HG02938 (cell line): ENCODE results near the gene PLEKHA5.
"Not testable (repeated sequence)": the region's sequence is repeated elsewhere in the genome, so short reads cannot be mapped to it uniquely, and the experiment has no call there.

ENCODE experiments used
- ATAC-seq: cut with Tn5 transposase; IDR thresholded peaks from one replicate; pipeline ENCODE4 v1.9.1; 2021; ENCODE audit warnings: mild to moderate bottlenecking, moderate library complexity; ENCODE audit not compliant: unreplicated experiment

The PLEKHA5 gene

DNA sequence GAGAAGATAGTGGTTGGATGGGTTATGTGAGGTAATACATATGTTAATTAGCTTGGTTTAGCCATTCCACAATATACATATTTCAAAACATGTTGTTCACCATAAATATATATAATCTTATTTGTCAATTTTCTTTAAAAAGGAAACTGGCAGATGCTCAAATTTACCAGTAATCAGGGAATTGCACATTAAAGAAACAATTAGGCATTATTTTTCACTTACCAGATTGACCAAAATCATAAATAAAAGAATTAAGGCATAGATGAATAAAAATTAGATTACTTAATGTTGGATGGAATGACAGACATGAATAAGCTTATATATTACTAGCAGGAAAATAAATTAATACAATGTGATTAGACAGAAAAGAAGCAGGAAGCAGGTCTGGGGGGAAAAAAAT is 147.2 kb downstream of the PLEKHA5 start:
- ATAC-seq: no peak

DNA sequence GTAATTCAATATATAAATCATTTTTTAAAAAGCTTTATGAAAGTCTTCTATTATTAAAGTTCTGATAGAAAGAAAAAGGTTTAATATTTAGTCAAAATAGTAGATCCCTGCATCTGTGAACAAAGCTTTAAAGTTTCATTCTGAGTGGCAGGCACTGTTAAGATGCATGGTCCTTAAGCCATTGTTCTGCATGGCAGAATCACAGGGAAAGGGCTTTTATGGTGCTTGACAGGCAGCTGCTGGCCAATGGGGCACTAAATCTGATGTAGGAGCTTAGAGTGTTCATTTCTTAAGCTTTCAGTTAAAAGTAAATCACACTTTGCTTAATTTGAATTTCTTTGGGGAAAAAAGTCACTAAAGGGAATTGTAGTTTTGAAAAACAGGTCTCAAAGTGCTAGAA is 148.2 kb downstream of the PLEKHA5 start:
- ATAC-seq: no peak

DNA sequence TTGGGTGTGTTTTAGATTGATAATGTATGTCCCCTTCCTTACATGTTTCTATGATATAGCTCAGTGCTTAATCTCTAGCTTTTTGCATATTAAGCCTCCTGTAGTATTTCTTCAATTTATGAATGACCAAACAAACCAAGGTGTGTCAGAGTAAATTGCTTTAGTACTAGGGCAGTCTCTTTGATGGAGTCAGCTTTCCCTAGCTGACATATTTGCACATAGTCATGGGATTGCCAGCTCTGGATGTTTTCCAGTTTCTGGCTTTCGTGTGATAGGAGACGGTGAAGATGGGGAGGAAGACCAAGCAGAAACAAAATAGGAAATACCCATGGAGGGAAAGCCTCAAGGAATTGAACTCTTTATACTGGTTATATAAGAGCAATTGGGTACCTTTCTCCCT is 148.9 kb downstream of the PLEKHA5 start:
- no peak for ATAC-seq

DNA sequence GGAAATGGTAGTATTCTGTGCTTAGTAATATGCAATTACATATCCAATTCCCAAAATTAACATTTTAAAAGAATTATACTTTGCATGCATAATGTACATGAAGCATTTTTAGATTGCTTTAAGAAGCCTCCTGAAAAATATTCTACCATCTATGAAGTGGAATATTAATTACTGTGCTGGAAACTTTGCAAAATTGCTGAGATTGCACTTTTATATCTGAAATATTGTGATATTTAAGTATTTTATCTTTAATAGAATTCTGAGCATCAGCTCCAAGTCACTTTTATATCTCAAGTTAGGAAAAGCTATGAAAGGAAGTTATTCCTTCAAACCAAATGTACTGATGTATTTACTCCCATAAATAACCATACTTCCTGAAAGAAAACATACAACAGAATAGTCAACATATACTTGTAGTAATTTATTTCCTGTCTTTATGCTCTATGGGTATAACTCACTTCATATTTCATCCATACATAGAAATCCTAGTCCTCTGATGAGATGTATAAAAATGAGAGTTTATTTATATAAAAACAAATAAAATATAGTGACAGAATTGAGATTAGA is 152.7 kb downstream of the PLEKHA5 start:
- no peak for ATAC-seq

DNA sequence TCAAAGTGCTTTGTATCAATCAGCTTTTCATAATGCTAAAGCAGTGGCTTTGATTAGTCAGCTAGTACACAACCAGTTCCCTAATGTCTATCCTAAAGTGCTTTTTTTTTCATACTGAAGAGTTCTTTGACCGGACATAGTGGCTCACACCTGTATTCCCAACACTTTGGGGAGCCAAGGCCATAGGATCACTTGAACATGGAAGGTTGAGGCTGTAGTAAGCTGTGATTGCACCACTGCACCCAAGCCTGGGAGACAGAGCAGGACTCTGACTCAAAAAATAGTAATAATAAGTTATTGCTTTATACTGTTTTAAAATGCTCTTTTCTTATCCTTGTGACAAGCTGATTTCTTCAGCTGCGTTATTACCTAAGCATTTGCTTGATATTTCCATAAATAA is 155.1 kb downstream of the PLEKHA5 start:
- ATAC-seq: no peak

DNA sequence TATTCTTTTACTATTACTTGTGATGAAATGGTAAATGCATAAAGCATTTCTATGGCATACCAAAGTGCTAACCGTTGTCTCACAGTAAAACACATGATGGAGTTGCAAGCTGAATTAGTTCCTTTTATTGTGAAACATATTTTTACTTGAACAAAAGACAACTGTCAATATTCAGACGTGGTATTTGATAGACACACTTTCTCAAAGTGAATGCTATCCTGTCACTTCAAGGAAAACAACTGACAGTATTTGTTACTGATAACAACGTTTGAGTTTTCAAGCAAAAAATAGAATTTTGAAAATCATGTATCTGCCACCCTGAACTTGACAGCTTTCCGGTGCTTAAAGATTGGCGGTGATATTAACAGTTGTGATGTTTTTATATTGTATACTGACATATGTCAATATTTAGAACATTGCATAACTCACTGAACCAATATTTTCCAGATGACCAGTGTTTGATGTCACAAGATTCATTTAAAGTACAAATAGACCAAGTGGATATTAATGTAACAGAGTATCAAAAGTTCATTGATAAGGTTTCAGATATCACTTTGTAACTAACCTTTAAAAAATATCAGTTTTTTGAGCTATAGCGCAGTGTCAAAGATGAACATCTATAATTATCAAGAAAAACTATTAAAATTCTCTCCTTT is 156.4 kb downstream of the PLEKHA5 start:
- no peak for ATAC-seq

DNA sequence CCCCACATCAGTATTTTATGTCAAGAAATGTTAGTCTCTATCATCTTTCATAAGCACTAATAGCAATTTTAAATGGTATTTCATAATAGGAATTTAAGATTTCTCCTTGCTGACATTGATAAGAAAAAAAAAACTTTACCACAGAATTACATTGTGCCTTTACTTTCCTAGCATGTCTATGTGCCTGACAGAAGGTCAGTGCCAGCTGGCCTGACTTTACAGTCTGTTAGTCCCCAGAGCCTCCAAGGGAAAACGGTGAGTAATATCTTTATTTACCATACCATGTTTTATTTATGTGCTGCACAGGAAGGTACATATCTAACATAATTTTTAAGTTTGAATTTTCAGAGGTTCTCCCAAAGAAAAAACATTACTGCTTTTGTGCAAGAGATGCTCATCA is 157.8 kb downstream of the PLEKHA5 start:
- no peak for ATAC-seq

DNA sequence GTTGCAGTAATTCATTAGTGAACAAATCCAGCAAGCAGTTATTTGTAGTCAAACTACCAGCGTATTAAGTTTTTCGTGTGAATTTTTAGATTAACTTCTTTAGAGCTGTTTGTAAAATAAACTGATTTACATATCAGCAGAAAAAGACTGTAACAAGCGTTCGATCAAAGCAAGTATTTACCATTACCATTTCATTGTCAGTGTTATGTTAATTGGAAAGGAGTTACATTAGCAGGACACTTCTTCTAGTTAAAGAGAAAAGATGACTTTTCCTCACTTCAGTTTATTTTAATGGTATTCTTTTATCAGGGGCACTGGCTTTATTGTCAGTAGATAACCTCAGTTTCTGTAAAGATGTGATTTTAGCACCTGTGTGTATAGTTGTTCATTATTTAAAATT is 158.6 kb downstream of the PLEKHA5 start:
- no peak for ATAC-seq

DNA sequence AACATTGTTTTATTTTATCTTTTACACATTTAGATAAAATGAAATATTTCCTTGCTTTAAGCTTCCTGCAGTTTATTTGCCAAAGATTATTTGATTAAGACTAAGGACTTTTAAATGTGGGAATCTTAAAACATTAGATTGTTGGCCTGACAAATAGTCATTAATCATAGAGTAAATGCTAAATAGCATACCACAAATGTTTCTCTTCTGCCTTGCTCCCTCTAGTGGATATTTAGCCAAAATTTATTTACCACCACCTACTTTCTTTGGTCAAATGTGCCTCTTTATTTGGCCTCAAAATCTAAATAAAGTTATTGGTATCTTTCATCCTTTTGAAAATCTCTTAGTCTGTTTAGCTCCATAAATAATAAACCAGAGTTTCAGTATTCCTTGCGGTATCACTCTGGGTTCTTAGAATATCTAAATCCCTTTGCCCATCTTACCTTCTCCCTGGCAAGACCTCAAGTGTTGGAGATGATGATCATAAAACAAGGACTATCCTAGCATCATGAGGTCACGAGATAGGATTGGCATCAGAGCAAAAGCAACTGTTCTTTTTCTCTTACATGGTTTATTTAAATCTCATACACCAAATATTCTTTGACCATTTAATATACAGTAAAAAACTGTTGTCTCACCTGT is 159.2 kb downstream of the PLEKHA5 start:
- no peak for ATAC-seq

DNA sequence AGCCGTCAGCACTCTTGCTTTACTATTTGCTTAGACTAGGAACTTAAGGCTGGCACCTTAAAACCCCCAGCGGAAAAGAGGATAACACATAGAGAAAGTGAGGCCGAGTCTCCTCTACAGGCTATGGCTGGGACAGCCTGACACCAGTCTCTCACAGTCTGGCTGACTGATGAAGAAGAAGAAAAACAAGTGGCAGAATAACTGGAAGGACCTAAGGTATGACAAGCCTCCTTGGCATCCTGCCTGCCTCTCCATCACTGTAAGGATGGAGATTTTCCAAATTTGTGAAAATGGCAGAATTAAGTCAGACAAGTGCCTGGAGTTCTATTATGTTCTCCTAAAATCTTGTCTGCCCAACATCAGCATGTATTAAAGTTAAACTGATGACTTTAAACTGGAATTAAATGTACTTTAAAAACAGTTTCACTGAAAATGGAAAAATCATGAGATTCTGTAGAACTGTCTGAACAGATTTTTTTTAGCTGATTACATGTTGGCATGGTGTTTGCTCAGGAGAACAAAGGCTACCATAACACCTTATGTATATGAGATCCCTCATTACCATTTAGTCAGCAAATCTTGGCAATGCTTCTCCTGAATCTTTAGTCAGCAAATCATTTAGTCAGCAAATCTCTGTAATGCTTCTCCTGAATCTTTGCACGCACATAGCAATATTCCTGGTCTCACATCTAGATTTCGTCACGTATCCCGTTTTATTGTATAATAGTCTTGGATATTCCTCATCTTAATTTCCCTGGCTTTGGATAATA is 169.5 kb downstream of the PLEKHA5 start:
- ATAC-seq: no peak

DNA sequence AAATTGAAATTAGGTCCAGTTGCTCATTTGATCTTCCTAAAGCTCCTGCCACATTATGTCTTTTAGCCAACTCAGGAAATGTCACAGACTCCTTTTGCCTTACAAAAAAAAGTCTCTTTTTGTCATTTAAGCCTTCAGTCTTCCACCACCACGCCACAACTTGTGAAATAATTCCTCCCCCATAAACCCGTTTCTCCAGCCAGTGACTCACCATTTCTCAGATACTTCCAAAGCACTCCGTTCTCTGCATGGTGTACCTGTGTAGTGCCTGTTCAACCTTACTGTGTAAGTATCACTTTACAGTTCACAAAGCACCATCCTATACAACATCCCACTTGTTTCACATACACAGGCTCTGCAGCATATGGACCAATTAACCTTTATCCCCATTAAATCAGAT is 170.2 kb downstream of the PLEKHA5 start:
- no peak for ATAC-seq

DNA sequence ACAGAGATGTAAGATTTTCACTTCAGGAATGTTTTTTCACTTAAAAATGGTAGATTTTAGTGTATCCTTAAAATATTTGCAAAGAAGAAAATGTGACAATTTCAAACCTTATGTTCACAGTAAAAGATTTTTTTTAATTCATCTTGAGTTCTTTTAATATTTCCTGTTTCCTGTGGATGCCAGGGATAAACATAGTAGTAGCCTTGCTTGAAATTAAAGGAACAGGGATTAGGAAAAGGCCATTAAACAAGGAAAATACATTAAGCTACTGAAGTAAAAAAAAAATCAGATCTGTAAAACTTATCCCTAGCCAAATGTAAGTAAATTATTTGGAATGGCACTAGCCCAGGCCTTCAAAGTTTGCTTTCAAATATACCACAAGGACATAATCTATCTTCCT is 171.7 kb downstream of the PLEKHA5 start:
- no peak for ATAC-seq

DNA sequence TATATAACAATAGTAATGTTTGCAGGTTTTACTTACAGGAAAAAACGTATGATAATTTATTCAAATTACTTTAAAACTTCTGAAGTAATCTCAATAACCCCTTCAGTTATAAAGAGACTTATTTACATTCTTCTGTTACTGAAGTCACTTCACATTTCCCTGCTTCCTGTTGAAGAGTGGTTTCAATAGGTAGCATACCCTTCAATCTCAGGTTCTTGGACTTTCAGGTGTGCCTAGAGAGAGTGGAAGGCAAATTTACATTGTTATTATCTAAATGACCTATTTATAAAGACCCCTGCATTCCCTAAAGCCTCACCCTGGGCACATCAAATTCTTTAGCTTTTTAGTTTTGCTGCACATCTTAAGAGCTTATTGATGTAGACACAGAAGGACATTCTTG is 172.2 kb downstream of the PLEKHA5 start:
- ATAC-seq: no peak

DNA sequence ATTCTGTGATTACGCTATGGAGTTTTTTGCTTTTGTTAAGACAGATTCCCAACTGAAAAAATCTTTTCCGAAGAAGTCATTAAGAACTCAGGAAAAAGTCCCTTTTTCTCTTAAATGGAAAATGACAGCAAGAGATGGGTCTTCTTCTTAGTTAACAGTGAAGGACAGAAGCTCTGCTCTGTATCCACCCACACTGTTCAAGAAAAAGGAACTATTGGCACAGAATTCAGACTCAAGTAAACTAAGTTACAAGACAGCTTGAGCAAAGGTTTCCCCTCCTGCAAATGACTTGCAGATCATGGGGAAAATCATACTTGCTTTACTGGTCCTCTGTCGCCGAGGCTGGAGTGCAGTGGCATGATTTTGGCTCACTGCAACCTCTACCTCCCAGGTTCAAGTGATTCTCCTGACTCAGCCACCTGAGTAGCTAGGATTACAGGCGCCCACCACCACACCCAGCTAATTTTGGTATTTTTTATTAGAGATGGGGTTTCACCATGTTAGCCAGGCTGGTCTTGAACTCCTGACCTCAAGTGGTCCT is 172.6 kb downstream of the PLEKHA5 start:
- no peak for ATAC-seq

DNA sequence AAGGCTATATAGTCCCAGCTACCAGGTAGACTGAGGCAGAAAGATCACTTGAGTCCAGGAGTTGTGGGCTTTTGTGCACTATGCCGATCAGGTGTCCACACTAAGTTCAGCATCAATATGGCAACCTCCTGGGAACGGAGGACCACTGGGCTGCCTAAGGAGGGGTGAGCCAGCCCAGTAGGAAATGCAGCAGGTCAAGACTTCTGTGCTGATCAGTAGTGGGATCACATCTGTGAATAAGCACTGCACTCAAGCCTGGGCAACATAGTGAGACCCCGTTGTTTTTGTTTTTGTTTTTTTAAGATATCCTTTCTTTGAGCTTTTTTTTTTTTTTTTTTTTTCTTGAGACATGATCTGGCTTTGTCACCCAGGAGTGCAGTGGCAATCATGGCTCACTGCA is 174.0 kb downstream of the PLEKHA5 start:
- ATAC-seq: no peak

DNA sequence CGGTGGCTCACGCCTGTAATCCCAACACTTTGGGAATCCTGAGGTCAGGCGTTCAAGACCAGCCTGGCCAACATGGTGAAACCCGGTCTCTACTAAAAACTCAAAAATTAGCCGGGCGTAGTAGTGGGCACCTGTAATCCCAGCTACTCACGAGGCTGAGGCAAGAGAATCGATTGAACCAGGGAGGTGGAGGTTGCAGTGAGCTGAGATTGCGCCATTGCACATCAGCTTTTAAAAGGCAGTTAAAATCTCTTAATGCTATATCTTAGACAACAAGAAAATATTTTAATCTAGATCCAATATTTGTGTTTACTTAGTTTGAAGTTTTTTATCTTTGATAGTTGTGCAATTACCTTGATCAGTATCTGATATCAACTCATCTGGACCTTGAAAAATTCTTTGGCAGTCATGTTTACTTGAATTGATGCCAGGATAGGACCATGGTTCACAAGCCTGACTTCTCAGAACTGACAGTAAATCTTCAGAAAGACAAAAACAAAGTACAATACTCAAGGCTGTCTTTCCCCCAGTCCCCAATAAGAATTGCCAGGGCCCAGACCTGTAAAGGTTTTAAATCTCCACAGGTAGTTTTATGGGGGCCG is 174.7 kb downstream of the PLEKHA5 start:
- no peak for ATAC-seq

DNA sequence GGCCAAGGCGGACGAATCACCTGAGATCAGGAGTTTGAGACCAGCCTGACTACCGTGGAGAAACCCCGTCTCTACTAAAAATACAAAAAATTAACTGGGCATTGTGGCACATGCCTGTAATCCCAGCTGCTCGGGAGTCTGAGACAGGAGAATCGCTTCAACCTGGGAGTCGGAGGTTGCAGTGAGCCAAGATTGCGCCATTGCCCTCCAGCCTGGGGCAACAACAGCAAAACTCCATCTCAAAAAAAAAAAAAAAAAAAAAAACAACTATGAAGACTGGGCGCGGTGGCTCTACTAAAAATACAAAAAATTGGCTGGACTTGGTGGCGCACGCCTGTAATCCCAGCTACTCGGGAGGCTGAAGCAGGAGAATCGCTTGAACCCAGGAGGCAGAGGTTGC is 176.1 kb downstream of the PLEKHA5 start:
- not testable (repeated sequence) for ATAC-seq

DNA sequence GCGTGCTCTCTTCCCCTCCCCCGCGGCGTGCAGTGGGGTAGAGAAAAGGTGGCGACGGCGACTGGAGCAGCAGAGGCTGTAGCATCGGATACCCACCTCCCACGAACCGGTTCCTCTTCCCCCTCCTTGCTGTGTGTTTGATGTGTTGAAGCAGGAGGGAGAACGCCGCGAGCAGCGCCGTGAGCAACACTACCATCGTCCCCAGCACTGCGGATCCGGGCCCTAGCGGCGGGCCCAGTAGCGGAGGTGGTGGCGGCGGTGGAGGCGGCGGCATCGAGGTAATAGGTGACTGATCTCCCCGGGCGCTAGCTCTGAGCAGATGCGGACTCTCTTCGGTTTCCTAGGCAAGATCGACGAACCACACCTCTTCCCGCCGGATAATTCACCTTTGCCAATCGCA is 176.8 kb downstream of the PLEKHA5 start:
- no peak for ATAC-seq

DNA sequence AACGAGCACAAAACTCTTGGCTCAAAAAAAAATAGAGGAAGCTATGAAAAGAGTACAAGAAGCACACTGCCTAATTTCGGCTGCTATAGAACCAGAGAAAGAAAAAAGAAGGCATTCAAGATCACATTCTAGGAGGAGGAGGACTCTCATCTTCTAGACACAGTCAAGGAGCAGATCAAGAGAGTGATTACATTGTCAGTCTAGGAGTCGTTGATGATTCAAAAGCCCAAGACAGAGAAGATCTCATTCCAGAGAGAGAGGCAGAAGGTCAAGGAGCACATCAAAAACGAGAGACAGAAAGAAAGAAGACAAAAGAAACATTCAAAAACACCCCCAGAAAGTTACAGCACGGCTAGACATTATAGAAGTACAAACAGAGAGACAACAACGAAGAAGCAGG is 177.9 kb downstream of the PLEKHA5 start:
- ATAC-seq: no peak

DNA sequence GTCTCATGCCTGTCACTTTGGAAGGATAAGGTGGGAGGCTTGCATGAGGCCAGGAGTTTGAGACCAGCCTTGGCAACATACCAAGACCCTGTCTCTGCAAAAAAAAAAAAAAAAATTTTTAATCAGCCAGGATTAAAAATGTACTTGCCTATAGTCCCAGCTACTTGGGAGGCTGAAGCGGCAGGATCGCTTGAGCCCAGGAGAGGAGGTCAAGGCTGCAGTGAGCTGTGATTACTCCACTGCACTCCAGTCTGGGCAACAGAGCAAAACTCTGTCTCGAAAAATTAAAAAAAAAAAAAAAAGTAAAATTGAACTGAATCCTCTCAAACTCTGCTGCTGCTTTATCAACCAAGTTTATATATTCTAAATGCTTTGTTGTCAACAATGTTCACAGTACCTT is 181.6 kb downstream of the PLEKHA5 start:
- ATAC-seq: no peak

DNA sequence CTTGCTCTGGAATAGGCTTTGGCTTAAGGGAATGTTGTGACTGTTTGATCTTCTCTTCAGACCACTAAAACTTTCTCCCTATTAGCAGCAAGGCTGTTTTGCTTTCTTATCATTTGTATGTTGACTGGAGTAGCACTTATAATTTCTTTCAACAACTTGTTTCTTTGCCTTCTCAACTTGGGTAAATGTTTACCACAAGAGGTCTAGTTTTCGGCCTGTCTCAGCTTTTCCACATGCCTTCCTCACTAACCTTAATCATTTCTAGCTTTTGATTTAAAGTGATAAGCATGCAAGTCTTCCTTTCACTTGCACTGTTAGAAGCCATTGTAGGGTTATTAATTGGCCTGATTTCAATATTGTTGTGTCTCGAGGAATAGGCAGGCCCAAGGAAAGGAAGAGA is 183.1 kb downstream of the PLEKHA5 start:
- no peak for ATAC-seq
